HepG2 (cell line): ENCODE results near the gene TBX15. TPM values are rescaled to one million over a fixed set of nuclear protein-coding genes. Genes with fewer than 3 reads are reported as not detected.

Source experiments
- CHCHD3 ChIP-seq: sonication (generic); formaldehyde crosslinking; IDR thresholded peaks from 2 replicates; pipeline ENCODE4 v1.8.0; 2022; ENCODE audit warnings: mild to moderate bottlenecking, missing genetic modification reagents, moderate library complexity
- HNF4A ChIP-seq: sonication (generic); formaldehyde crosslinking; IDR thresholded peaks from 2 replicates; pipeline ENCODE4 v1.4.0; 2020; ENCODE audit warnings: missing genetic modification reagents
- ONECUT2 ChIP-seq: sonication (generic); formaldehyde crosslinking; IDR thresholded peaks from 2 replicates; pipeline ENCODE4 v1.4.0; 2020; ENCODE audit warnings: missing genetic modification reagents
- RFX1 ChIP-seq: fragments of 450-650 bp; IDR thresholded peaks from 2 replicates; pipeline ENCODE4 v1.6.1; 2017
- SYNCRIP ChIP-seq: fragments of 200-400 bp; formaldehyde crosslinking; IDR thresholded peaks from 2 replicates; pipeline ENCODE4 v1.6.1; 2018; ENCODE audit warnings: mild to moderate bottlenecking, low read depth, low read length; ENCODE audit not compliant: insufficient read depth
- ZNF138 ChIP-seq: sonication (generic); formaldehyde crosslinking; IDR thresholded peaks from 2 replicates; pipeline ENCODE4 v1.5.0; 2020; ENCODE audit warnings: mild to moderate bottlenecking, low read depth, missing genetic modification reagents
- ZNF383 ChIP-seq: sonication (generic); formaldehyde crosslinking; IDR thresholded peaks from 2 replicates; pipeline ENCODE4 v1.4.0; 2020; ENCODE audit warnings: missing genetic modification reagents, mild to moderate bottlenecking, borderline replicate concordance
- ZNF570 ChIP-seq: sonication (generic); formaldehyde crosslinking; IDR thresholded peaks from 2 replicates; pipeline ENCODE4 v1.4.0; 2020; ENCODE audit warnings: mild to moderate bottlenecking, missing genetic modification reagents, borderline replicate concordance
- ZNF616 ChIP-seq: sonication (generic); formaldehyde crosslinking; IDR thresholded peaks from 2 replicates; pipeline ENCODE4 v1.5.0; 2020; ENCODE audit warnings: low read depth, mild to moderate bottlenecking, missing genetic modification reagents
- ZNF746 ChIP-seq: sonication (generic); formaldehyde crosslinking; IDR thresholded peaks from 2 replicates; pipeline ENCODE4 v1.8.0; 2022; ENCODE audit warnings: mild to moderate bottlenecking, missing genetic modification reagents
- polyA plus RNA-seq, 8 experiments: library from polyadenylated mRNA; depleted of rRNA in 3 of 8; stranded (reverse) in 7 of 8; unstranded in 1 of 8; fragments of >200 nt; fragmentation: Illumina TruSeq in 4 of 8; extraction: Trizol in 4 of 8; gene quantifications; 2 replicates each; pipeline versions ENCODE4 v1.2.1 to v1.2.3, GENCODE V29; 2011 to 2016; ENCODE audit warnings: low read depth in 4 of 8, missing spikeins in 1 of 8, mixed read lengths in 1 of 8; ENCODE audit not compliant: insufficient read depth in 1 of 8
- total RNA-seq, 5 experiments: library from RNA; depleted of rRNA; stranded (reverse); fragments of >200 nt; fragmentation: Illumina TruSeq; extraction: Trizol; gene quantifications; 2 replicates each; pipeline ENCODE4 v1.2.3, GENCODE V29; 2016; ENCODE audit warnings: low read depth in 1 of 5
- TF ChIP-seq, protein P1 (sequence below): sonication (generic); formaldehyde crosslinking; IDR thresholded peaks from 2 replicates; pipeline ENCODE4 v1.4.0; 2020; ENCODE audit warnings: missing genetic modification reagents, borderline replicate concordance
- TF ChIP-seq, protein P2 (sequence below): sonication (generic); formaldehyde crosslinking; IDR thresholded peaks from 2 replicates; pipeline ENCODE4 v1.9.0; 2022; ENCODE audit warnings: missing genetic modification reagents, mild to moderate bottlenecking, borderline replicate concordance
- TF ChIP-seq, protein P3 (sequence below): sonication (generic); formaldehyde crosslinking; IDR thresholded peaks from 2 replicates; pipeline ENCODE4 v1.8.0; 2022; ENCODE audit warnings: missing genetic modification reagents, low read depth, mild to moderate bottlenecking, borderline replicate concordance
- TF ChIP-seq, protein P4 (sequence below): sonication (generic); formaldehyde crosslinking; IDR thresholded peaks from 2 replicates; pipeline ENCODE4 v1.4.0; 2020; ENCODE audit warnings: missing genetic modification reagents, mild to moderate bottlenecking, borderline replicate concordance
- TF ChIP-seq, protein P5 (sequence below): sonication (generic); formaldehyde crosslinking; IDR thresholded peaks from 2 replicates; pipeline ENCODE4 v1.4.0; 2020; ENCODE audit warnings: mild to moderate bottlenecking, missing genetic modification reagents

Gene TBX15
- total and polyA plus RNA-seq, 2 of the 13 experiments (the other 11 are each of a cell fraction or from before 2014, with no cell fraction given): 0.42 to 1.9 TPM

DNA sequence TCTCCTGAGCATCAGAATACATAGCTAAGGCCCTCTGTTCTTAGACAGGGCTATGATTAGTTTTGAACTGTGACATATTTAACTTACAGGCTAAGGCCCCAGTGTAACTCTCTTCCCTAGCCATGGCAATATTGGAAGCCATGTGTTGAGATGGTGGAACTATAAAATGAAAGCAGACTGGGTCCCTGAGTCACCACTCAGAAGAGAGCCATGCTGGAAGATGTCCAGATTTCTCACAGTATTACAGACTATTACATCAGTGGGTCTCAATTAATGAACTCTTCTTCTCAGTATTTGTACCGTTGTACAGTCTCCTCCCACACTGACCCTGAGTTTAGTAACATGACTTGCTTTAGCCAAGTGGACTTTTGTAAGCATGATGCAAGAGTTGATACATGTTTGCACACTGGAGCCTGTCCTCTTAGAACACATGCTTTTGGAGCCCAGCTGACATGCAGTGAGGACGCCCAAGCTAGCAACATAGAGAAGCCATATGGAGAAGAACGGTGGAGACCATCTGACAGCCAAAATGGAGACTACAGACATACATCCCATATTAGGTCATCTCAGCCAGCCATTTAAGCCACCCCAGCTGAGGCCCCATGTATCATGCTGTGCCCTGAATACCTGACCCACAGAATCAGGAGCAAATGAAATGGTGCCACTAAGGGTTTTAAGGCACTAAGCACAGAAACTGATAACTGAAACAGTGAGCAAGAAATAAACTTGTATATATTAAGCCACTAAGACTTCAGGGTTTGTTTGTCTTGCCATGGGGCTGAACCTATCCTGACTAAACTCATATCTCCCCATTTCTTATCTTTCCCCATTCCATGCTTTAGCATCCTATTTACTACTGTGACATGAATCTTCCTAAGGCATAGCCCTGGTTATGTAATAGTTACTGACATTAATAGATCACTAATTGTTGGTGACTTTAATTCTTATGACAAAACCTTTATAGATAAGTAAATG, 24.4 kb downstream of the TBX15 start (continued):
- TF ChIP-seq SYNCRIP: no peak
- TF ChIP-seq, protein P1, sequence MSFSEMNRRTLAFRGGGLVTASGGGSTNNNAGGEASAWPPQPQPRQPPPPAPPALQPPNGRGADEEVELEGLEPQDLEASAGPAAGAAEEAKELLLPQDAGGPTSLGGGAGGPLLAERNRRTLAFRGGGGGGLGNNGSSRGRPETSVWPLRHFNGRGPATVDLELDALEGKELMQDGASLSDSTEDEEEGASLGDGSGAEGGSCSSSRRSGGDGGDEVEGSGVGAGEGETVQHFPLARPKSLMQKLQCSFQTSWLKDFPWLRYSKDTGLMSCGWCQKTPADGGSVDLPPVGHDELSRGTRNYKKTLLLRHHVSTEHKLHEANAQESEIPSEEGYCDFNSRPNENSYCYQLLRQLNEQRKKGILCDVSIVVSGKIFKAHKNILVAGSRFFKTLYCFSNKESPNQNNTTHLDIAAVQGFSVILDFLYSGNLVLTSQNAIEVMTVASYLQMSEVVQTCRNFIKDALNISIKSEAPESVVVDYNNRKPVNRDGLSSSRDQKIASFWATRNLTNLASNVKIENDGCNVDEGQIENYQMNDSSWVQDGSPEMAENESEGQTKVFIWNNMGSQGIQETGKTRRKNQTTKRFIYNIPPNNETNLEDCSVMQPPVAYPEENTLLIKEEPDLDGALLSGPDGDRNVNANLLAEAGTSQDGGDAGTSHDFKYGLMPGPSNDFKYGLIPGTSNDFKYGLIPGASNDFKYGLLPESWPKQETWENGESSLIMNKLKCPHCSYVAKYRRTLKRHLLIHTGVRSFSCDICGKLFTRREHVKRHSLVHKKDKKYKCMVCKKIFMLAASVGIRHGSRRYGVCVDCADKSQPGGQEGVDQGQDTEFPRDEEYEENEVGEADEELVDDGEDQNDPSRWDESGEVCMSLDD (CRISPR knock-in tag): no peak
- TF ChIP-seq RFX1: no peak
- TF ChIP-seq CHCHD3: no peak
- TF ChIP-seq, protein P2, sequence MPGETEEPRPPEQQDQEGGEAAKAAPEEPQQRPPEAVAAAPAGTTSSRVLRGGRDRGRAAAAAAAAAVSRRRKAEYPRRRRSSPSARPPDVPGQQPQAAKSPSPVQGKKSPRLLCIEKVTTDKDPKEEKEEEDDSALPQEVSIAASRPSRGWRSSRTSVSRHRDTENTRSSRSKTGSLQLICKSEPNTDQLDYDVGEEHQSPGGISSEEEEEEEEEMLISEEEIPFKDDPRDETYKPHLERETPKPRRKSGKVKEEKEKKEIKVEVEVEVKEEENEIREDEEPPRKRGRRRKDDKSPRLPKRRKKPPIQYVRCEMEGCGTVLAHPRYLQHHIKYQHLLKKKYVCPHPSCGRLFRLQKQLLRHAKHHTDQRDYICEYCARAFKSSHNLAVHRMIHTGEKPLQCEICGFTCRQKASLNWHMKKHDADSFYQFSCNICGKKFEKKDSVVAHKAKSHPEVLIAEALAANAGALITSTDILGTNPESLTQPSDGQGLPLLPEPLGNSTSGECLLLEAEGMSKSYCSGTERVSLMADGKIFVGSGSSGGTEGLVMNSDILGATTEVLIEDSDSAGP (CRISPR knock-in tag): no peak; the same call in 1 of the 2 replicates
- no peak for TF ChIP-seq ZNF138 (CRISPR knock-in tag)
- peak; percentile 100 for TF ChIP-seq HNF4A
- no peak for TF ChIP-seq ZNF616 (CRISPR knock-in tag)
- peak; percentile 80; the same call in 1 of the 2 replicates for TF ChIP-seq ZNF746
- TF ChIP-seq, protein P3, sequence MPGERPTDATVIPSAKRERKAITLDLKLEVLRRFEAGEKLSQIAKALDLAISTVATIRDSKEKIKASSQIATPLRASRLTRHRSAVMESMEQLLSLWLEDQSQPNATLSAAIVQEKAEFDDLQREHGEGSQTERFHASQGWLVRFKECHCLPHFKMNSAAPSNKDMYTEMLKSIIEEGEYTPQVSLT (CRISPR knock-in tag): no peak
- TF ChIP-seq, protein P4, sequence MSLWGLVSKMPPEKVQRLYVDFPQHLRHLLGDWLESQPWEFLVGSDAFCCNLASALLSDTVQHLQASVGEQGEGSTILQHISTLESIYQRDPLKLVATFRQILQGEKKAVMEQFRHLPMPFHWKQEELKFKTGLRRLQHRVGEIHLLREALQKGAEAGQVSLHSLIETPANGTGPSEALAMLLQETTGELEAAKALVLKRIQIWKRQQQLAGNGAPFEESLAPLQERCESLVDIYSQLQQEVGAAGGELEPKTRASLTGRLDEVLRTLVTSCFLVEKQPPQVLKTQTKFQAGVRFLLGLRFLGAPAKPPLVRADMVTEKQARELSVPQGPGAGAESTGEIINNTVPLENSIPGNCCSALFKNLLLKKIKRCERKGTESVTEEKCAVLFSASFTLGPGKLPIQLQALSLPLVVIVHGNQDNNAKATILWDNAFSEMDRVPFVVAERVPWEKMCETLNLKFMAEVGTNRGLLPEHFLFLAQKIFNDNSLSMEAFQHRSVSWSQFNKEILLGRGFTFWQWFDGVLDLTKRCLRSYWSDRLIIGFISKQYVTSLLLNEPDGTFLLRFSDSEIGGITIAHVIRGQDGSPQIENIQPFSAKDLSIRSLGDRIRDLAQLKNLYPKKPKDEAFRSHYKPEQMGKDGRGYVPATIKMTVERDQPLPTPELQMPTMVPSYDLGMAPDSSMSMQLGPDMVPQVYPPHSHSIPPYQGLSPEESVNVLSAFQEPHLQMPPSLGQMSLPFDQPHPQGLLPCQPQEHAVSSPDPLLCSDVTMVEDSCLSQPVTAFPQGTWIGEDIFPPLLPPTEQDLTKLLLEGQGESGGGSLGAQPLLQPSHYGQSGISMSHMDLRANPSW (CRISPR knock-in tag): no peak
- TF ChIP-seq, protein P5, sequence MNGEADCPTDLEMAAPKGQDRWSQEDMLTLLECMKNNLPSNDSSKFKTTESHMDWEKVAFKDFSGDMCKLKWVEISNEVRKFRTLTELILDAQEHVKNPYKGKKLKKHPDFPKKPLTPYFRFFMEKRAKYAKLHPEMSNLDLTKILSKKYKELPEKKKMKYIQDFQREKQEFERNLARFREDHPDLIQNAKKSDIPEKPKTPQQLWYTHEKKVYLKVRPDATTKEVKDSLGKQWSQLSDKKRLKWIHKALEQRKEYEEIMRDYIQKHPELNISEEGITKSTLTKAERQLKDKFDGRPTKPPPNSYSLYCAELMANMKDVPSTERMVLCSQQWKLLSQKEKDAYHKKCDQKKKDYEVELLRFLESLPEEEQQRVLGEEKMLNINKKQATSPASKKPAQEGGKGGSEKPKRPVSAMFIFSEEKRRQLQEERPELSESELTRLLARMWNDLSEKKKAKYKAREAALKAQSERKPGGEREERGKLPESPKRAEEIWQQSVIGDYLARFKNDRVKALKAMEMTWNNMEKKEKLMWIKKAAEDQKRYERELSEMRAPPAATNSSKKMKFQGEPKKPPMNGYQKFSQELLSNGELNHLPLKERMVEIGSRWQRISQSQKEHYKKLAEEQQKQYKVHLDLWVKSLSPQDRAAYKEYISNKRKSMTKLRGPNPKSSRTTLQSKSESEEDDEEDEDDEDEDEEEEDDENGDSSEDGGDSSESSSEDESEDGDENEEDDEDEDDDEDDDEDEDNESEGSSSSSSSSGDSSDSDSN (CRISPR knock-in tag): no peak
- TF ChIP-seq ZNF570 (CRISPR knock-in tag): no peak
- TF ChIP-seq ZNF383 (CRISPR knock-in tag): no peak
- TF ChIP-seq ONECUT2 (CRISPR knock-in tag): 0 out of 2 replicates have a peak, but pooled peaks have one; percentile 14
